ENCODE measurements around the gene GPRIN2. TPM values are rescaled to one million over a fixed set of nuclear protein-coding genes. Genes with fewer than 3 reads are reported as not detected.
"Not testable (repeated sequence)": the region's sequence is repeated elsewhere in the genome, so short reads cannot be mapped to it uniquely, and the experiment has no call there.

The GPRIN2 gene
- total RNA-seq, 1 experiment from 2014 or later, result not detected

GRCh38 chr10:46570655-46571054 lies 14.2 kb upstream of the GPRIN2 start:
- not testable (repeated sequence) for DNase-seq (ENCODE audit: low read depth)

GRCh38 chr10:46567151-46567550 lies 10.7 kb upstream of the GPRIN2 start:
- not testable (repeated sequence) for DNase-seq (ENCODE audit: low read depth)

GRCh38 chr10:46565591-46566332 lies 9.3 kb upstream of the GPRIN2 start:
- DNase-seq (ENCODE audit: low read depth), result peak; percentile 51

- no peak for DNase-seq (ENCODE audit: low read depth)
Measured at GRCh38 chr10:46560952-46561351, 4.5 kb upstream of the GPRIN2 start.

GRCh38 chr10:46560381-46560780 lies 3.9 kb upstream of the GPRIN2 start:
- no peak for DNase-seq (ENCODE audit: low read depth)

GRCh38 chr10:46559231-46559671 lies 2.8 kb upstream of the GPRIN2 start:
- DNase-seq (ENCODE audit: low read depth), result no peak

- no peak for DNase-seq (ENCODE audit: low read depth)
Measured at GRCh38 chr10:46558392-46559185, 2.1 kb upstream of the GPRIN2 start.

GRCh38 chr10:46558122-46558391 lies 1.6 kb upstream of the GPRIN2 start:
- no peak for DNase-seq (ENCODE audit: low read depth)

- no peak for DNase-seq (ENCODE audit: low read depth)
Measured at GRCh38 chr10:46557319-46558121, 1.1 kb upstream of the GPRIN2 start.

- no peak for DNase-seq (ENCODE audit: low read depth)
Measured at GRCh38 chr10:46555713-46556514, 544 bp downstream of the GPRIN2 start.

- DNase-seq (ENCODE audit: low read depth), result no peak
Measured at GRCh38 chr10:46555366-46555712, 1.1 kb downstream of the GPRIN2 start.

GRCh38 chr10:46554166-46554781 lies 2.2 kb downstream of the GPRIN2 start:
- DNase-seq (ENCODE audit: low read depth), result no peak

- no peak for DNase-seq (ENCODE audit: low read depth)
Measured at GRCh38 chr10:46553238-46554049, 3.0 kb downstream of the GPRIN2 start.

- no peak for DNase-seq (ENCODE audit: low read depth)
Measured at GRCh38 chr10:46552526-46553237, 3.8 kb downstream of the GPRIN2 start.

GRCh38 chr10:46551701-46552525 lies 4.5 kb downstream of the GPRIN2 start:
- DNase-seq (ENCODE audit: low read depth), result no peak

GRCh38 chr10:46550795-46551700 lies 5.4 kb downstream of the GPRIN2 start:
- no peak for DNase-seq (ENCODE audit: low read depth)

- DNase-seq (ENCODE audit: low read depth), result no peak
Measured at GRCh38 chr10:46550076-46550790, 6.2 kb downstream of the GPRIN2 start.
